CMK (cell line): ENCODE results near the gene CDH12.
"Not testable (repeated sequence)": the region's sequence is repeated elsewhere in the genome, so short reads cannot be mapped to it uniquely, and the experiment has no call there.

Experiments used
- DNase-seq: peaks from one replicate; pipeline ENCODE4 v3.0.0-alpha.2; 2010; ENCODE audit warnings: low read depth

The CDH12 gene

DNA sequence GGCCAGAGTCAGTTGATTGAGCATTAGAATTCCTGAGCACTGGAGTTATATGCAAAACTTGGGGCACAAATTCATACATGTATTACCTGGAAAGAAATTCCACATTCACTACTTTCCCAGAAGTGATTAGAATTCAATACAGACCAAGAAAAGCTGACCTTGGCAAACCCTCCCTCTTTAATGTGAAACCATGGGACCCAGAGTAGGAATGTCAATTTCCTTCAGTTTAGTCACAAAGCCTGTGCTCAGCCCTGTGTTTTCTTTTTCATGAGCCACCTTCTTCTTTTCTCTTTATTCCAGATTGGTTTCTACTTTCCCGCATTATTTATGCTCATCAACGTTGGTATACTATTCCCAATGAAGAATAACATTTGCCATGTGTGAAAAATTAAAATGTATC, 420.2 kb downstream of the CDH12 start:
- no peak for DNase-seq

DNA sequence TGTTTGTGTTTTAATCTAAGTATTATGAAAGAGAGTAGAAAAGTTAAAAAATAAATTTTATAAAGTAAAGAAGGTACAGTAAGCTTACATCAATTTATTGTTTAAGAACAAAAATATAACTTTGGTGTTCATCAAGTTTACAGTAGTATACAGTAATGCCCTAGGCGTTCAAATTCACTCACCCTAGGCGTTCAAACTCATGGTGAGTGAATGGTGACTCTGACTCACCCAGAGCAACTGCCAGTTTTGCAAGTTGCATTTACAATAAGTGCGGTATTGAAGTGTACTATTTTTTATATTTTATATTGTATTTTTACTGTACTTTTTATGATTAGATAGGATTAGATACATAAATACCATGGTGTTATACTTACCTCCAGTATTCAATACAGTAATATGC, 421.3 kb downstream of the CDH12 start:
- no peak for DNase-seq

DNA sequence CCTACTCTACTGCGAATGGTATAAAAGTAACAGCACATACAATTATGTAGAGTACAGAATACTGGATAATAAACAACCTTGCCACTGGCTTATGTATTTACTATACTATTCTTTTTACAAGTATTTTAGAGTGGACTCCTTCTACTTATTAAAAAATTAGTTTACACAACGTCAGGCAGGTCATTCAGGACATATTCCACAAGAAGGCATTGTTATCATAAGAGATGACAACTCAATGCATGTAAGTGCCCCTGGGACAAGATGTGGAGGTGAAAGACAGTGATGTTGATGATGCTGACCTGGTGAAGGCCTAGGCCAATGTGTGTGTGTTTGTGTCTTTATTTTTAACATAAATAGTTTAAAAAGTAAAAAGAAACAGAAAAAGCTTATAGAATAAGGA, 421.7 kb downstream of the CDH12 start:
- DNase-seq: no peak

DNA sequence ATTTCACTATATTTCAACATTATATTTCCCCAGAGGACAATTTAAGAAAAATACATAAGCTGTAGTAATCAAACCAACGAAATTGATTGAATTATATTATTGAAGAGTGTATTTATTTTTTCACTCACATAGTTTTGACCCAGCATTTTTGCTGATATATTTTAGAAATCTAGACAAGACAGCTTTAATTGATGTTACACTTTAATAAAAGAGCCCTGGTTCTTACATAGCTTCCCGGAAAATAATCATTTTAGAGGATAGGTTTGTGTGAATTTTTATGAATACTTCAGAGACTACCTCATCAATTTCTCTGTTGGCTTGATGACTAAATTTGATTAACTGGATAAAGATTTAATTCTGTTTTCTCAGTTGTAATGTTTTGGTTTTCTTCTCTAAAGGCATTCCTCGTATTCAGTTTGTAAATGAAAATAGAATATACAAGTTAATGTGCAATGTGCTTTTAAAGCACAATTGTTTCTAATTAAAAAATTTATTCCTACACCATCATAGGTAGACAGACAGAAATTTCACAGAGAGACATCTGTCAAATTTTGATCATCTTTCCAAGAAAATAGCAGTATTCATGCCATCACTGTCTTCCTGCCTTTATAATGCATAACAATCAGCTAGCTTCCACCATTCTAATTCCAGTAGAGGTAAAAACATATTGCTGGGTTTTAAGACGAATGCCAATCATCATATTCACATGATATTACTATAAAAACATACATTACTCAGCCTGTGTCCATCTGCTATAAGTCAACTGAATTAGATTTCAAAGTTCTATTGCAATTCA, 441.4 kb downstream of the CDH12 start:
- no peak for DNase-seq

DNA sequence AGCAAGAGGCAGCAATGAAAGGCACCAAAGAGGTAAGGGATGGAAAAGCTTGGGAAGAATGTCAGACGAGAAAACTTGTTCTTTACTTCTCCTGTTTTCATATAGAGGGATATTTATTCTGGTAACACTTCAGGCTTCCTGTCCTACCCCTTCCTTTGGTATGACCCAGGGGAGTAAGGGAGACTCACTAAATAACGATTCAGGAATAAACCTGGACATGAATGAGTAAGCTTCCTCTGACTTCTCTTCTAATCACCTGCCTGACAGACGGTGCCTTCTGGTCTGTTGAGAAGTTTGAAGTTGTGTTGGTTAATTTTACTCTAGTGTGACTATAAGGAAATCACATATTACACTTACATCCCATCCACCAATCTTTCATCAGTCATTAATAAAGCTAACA, 461.2 kb downstream of the CDH12 start:
- DNase-seq: no peak

DNA sequence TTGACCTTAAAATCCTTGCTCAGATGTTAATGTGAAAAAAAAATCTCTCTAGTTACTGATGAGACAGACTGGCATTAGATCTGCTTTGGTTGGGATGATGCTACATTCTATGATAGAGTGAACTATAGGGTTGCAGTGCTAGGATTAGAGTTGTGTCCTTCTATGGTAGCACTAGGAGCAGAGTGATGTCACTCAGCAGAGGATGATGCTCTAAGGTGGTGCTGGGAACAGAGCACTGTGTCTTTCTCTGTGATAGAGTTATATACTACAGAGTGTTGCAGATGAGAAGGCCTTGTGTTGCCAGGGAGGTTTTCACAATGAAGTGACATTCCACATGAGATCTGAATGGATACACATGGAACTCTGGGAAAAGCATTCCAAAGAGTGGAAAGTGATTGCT, 462.3 kb downstream of the CDH12 start:
- no peak for DNase-seq

DNA sequence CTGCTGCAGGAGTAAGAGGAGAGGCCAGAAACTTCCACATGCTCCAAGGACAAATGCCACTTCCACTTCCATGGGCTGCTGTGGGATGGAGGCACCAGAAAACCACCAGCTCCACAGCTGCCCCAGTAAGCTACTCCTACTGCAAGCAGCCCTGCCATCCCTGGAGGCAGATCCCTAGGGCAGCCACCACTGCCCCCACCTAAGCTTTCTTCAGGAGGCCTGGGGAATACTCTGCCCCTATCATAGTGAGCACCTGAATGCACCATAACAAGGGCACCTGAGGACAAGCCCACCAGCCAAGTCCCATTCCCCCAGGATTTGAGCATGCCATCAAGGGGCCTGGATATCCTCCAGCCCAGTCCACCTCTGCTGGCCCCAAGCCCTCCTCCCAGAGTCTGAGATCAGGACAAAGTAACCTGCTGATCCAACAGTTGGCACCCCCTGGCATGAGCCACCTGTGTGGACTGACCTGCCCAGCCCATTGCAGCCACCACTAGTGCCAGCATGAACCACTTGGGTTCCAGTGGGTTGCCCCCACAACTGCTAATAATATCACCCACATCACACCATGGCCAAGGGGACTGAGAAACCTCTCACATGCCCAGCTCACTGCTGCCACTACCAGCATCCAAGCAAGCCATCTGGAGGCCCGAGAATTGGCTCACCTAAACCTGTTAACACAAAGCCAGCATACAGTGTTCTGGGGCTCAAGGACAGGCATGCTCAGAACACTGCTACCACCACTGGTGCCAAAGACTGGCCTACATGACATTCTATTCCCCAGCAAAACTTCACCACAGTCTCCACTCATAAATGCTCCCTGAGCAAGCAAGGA, 480.1 kb downstream of the CDH12 start:
- no peak for DNase-seq

DNA sequence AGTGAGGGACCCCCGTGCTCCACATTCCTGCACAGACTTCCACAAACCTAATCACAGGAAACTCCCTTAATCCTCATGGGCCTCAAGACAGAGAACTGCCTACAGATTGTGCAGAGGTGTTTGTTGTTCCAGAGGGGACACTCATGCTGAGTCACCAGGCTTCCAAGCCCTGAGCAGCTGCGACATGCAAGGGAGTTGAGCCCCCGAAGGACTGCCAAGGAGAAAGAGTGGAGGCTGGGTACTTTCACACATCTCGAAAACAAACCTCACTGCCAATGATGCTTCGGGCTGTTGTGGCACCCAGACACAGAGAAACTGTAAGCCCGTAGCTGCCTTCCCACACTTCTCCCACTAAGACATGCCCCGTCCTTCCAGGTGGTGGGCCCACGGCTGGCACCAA, 480.8 kb downstream of the CDH12 start:
- no peak for DNase-seq

DNA sequence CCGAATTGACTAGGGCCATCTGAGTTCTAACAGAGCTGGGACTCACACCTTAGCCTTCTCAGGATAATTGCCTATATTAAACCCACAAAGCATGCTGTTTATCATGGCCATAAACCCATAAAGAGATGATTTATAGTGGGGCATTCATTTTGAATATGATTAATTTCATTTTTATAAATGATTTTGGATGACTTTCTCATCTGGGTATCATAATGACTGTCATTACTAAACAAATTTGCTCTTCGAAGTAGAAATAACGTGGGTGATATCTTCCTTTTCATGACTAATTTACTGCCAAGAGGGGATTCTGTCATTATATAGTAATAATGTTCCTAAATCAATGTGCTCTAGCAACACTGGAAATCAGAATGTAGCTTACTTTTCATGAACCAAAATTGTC, 498.2 kb downstream of the CDH12 start:
- no peak for DNase-seq

DNA sequence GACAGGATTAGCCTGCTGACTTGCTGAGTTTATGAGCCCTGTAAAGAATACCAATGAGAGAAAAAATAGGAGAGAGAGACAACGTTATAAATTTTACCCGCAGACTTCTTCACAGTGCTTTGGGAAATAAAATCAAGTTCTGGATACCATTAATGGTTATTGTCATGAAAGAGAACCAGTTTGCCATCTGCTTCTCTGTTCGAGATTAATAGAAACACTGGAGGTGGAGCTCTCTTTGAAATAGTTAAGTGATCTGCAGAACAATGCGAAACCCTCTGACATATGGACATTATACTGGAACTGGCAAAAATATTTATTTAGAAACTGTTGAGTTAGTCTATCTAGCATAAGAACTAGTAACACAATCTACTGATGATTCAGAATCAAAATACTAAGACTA, 500.7 kb downstream of the CDH12 start:
- DNase-seq: no peak

DNA sequence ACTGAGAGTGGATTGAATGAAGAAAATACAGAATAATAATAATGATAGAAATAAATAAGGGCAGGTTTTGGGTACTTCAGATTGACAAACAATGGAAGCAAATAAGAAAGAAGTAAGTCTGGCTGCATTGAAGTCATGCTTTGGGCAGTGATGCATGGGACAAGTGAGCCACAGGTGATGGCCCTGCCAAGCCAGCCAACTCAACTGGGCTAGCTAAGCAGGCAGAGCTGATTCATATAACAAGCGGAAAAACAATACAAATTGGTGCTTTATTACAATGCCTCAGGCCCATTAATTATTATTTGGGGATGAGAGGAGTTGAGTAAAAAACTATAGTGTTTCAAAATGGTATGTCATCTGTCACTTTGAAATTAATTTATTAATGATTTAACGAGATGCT, 502.0 kb downstream of the CDH12 start:
- no peak for DNase-seq

DNA sequence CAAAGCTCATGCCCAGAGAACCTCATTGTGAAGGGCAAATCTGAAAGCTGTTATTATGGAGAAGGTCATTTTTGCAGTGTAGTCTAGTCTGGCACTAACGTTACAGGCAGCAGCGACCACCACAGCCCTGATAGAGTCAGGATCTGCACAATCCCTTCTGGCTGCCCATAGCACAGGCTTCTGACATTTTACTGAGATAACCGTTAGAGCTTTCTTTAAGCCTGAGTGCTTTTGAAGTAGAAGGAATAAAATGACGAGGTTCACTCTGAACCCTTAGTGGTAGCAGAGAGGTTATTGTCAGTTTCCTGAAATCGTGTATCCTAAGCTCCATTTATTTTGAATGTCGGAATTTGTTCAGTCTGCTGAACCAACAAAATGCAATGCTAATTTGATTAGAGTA, 505.1 kb downstream of the CDH12 start:
- no peak for DNase-seq

DNA sequence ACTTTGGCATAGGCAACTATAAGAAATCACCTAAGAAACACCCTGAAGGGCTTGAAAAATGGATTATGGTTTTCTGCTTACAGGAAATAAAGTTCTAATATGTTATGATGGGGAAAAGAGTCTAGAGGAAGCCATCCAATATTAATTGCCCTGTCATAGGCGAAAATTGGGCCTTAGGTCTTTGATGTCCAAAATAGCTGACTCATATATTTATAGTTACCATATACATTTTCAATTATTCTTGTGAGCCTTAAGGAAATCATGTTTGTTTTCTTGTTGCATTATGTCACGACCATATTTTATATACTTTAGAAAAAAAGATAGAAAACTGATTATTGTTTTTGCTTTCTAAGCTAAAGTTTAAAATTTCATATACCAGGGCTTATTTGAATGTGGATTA, 509.1 kb downstream of the CDH12 start:
- DNase-seq: no peak

DNA sequence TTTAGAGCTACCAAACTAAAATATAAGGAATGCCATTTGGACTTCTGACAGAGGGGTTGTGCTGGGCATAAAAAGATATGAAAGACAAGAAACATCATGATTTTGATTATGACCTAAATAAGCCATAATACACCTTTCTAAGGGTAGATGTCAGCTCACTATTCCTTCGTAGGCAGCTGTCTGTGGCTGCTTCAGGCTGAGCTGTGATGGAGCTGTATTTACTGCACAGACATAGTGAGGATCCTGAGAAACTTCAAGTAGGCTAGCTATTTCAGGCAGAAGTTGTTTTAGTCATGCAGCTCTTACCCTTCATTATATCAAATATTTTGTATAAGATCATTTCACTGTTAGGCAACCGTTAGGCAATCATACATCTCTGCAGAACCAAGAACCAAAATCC, 511.7 kb downstream of the CDH12 start:
- no peak for DNase-seq

DNA sequence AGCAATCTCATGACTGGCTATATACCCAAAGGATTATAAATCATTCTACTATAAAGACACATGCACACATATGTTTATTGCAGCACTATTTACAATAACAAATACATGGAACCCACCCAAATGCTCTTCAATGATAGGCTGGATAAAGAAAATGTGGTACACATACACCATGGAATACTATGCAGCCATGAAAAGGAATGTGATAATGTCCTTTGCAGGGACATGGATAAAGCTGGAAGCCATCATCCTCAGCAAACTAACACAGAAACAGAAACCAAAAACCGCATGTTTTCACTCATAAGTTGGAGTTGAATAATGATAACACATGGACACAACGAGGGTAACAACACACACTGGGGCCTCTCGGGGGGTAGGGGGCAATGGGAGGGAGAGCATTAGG, 520.2 kb downstream of the CDH12 start:
- not testable (repeated sequence) for DNase-seq

DNA sequence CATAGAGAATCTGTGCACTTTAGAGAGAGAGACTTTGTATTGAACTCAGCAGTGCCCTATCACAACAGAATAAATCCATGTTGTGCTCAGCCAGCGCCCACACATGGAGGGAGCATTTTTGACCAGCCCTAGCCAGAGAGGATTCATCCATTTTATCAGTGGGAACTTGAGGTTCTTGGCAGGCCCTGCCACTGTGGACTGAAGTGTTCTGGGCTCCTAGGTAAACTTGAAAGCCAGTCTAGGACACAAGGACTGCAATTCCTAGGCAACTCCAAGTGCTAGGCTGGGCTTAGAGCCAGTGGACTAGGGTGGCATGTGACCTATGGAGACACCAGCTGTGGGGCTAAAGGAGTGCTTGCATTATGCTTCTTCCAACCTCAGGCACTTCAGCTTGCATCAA, 523.5 kb downstream of the CDH12 start:
- DNase-seq: no peak

DNA sequence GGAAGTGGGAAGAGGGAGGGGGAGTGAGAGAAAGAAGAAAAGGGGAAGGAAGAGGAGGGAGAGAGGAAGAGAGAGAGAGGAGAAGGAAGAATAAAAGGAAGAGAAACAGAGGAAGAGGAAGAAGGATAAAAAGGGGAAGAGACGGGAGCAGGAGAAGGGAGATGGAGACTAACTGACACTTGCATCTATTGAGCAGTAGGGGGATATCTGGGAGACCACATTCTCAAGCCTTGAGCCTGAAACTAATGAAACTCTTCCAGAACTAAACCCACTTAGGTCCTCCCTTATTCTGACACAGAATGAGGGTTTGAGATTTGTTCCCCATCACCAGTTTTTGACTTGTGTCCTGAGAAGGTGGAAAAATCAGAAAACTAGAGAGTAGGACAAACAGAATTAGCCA, 533.3 kb downstream of the CDH12 start:
- DNase-seq: no peak

DNA sequence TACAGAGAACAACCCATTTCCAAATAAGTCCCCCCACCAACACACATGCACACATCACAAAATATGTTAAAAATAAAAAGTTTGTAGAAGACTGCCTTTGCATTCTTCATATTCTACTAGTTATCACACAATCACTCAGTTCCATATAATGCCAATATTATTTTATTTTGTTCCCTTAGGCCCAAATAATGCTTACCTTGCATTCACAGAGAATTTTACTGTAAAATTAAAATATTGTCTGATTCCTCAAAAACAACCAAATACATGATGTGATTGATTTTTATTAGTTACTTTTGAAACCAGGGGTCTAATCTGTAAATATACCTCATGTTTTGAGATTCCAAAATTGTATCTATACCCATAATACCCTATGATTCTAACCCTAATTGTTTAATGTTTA, 536.9 kb downstream of the CDH12 start:
- no peak for DNase-seq

DNA sequence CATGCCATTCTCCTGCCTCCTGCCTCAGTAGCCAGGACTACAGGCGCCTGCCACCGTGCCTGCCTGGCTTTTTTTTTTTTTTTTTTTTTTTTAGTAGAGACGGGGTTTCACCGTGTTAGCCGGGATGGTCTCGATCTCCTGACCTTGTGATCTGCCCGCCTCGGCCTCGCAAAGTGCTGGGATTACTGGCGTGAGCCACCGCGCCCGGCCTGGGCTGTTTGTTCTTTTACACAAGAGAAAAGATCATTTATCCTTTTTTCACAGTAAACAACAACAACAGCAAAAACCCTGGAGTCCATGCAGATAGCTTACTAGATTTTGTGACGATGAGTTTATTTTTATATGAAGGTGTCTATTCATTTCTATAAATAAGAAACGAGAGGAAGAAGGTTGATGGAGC, 538.1 kb downstream of the CDH12 start:
- not testable (repeated sequence) for DNase-seq

DNA sequence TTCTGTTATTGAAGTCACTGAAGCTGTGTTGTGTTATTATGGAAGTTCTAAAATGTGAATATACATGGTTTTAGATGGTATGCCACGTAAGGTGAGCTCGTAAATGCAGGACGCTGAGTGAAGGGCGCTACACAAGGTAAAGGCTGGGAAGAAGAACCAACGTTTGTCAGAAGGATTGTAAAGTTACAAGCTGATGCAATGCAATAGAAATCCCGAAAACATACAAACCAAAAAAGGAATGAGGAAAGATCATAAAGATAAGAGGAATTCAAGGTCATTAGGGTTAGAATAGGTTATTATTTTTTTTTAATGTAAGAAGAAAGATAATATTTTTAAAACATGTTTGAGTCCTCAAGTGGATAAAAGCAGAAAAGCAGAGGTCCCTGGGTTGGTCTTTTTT, 538.6 kb downstream of the CDH12 start:
- DNase-seq: no peak

DNA sequence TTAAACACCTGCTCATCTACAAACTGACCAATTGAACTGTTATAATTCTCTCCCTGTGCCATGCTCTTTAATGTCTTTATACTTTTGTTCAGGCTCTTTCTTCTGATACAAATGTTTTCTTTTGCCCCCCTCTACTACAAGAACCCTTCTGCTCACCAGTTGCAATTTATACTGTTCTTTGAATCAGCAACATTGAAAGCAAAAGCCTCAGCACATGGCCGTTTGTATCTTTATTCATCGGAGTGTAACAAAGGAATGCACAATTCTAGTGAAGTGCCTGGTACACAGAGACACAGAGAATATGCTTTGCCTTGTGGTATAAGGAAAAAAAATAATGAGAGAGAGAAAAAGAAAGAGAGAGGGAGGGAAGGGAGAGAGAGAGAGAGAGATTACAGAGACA, 547.1 kb downstream of the CDH12 start:
- DNase-seq: no peak

DNA sequence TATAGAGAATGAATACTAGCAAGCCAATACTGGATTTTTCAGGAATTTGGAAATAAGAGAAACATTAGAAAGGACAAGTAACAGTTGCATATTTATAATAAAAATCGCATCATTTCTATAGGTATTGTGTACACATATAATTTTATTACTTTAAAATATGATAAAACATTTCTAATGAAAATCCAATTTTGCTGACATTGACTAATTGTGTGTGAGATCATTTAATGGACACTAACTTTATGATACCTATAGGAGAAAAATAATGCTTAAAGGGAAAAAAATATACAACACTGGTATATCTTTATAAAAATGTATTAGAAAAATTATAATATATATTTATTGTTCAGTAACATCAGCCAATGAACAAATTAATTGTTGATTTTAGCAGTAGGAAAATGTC, 557.3 kb downstream of the CDH12 start:
- DNase-seq: no peak

DNA sequence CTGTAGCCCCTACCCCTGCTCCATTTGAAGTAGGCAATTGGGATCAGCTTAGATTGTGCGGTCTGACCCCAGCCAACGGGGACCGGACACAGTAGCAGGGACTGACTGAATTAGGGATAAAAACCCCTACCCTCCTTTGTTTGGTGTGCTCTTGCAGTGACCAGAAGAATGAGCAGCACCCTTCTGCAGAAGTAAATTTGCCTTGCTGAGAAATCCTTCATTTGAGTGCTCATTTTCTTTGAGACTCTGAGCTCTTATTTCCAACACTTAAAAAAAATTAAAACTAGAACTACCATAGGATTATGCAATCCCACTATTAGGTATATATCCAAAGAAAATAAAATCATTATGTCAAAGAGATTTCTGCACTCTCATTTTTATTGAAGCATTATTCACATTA, 560.0 kb downstream of the CDH12 start:
- DNase-seq: no peak

DNA sequence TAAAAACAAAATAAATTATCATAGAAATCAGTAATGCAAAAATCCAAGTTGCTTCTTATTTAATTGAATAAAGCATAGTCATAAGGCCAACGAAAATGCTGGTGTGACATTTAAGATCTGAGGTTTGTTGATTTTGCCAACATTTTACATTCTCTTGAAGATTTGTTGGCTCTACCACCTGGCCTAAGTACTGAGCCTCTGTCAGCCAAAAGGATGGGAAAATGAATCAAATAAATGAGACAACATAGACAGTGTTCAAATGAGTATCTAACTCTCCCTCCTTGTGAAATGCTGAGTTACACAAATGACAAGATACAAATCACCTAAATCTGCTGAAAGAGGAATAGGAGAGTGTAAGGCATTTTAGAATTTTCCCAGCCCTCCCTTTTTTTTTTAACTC, 575.0 kb downstream of the CDH12 start:
- no peak for DNase-seq
